ENCODE measurements around the gene ZNF606.

Gene ZNF606

DNA sequence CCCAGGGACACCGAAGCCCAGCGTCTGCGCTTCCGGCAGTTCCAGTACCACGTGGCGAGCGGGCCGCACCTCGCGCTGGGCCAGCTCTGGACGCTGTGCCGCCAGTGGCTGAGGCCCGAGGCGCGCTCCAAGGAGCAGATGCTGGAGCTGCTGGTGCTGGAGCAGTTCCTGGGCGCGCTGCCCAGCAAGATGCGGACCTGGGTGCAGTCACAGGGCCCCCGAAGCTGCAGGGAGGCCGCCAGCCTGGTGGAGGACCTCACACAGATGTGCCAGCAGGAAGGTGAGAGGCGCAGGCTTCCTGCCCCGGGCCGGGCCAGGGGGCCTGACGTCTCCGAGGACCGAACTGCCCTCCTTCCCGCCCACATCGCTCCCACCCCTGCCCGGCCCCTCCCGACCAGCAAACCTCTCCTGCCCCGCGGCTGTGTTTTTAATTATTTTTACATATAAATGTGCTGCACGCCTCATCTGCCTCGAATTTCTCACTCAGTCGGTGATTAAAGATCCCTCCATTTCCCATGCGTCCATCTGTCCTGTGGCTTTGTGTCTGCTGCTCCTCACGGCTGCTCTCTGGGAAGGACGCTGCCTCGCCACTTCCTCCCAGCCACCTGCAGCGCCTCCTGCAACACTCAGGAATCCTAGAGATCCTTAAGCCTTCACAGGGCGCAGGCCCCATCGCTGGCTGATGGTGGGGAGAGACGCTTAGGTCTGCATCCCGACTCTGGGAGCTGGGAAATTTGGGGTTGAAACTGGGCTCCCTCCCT is 35.5 kb upstream of the ZNF606 start:
- Histone ChIP-seq H3K4me1 (ENCODE audit: control insufficient read depth in 1 of 2, insufficient read depth in 1 of 2, low read depth in 1 of 2, low read length in 1 of 2) (no peaks in the 10 kb centered on the region), H3K4me3 (ENCODE audit: low read depth in 1 of 2, low read length in 1 of 2) (no peak overlapping the region), H3K27me3 (peaks cover 52% of the 10 kb centered on the region), H3K27ac (no peak overlapping the region), H3K36me3 (no peaks in the 10 kb centered on the region), H3K9me3 (peaks cover 16% of the 10 kb centered on the region)
- TF ChIP-seq, protein P1, sequence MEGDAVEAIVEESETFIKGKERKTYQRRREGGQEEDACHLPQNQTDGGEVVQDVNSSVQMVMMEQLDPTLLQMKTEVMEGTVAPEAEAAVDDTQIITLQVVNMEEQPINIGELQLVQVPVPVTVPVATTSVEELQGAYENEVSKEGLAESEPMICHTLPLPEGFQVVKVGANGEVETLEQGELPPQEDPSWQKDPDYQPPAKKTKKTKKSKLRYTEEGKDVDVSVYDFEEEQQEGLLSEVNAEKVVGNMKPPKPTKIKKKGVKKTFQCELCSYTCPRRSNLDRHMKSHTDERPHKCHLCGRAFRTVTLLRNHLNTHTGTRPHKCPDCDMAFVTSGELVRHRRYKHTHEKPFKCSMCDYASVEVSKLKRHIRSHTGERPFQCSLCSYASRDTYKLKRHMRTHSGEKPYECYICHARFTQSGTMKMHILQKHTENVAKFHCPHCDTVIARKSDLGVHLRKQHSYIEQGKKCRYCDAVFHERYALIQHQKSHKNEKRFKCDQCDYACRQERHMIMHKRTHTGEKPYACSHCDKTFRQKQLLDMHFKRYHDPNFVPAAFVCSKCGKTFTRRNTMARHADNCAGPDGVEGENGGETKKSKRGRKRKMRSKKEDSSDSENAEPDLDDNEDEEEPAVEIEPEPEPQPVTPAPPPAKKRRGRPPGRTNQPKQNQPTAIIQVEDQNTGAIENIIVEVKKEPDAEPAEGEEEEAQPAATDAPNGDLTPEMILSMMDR (IDR thresholded peaks at IDR 0.05): no peak

DNA sequence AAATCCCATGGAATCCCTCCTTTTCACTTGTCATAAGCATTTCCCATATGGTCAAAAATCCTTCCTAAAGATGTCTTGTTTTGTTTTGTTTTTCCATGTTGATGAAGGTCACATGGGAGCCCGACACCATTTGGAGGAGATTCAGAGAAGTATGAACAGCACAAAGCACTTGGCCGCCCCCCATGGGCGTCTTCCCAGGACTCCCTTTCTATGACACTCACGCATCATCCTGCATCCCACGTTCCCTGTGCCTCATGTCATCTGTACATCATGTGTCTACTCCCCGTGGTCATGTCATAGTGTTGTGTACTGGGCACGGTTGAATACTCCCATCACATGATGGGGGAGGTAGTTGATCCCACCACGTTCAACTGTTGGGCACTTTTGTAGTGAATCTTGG is 33.2 kb upstream of the ZNF606 start:
- TF ChIP-seq, protein P1 (IDR thresholded peaks at IDR 0.05): no peak
- H3K4me3 ChIP-seq (ENCODE audit: low read depth in 1 of 2, low read length in 1 of 2): no peak overlapping the region
- no peak overlapping the region for H3K27ac ChIP-seq
- H3K4me1 ChIP-seq (ENCODE audit: control insufficient read depth in 1 of 2, insufficient read depth in 1 of 2, low read depth in 1 of 2, low read length in 1 of 2): no peaks in the 10 kb centered on the region
- H3K27me3 ChIP-seq: peaks cover 56% of the 10 kb centered on the region
- H3K9me3 ChIP-seq: peaks cover 6% of the 10 kb centered on the region
- H3K36me3 ChIP-seq: no peaks in the 10 kb centered on the region

DNA sequence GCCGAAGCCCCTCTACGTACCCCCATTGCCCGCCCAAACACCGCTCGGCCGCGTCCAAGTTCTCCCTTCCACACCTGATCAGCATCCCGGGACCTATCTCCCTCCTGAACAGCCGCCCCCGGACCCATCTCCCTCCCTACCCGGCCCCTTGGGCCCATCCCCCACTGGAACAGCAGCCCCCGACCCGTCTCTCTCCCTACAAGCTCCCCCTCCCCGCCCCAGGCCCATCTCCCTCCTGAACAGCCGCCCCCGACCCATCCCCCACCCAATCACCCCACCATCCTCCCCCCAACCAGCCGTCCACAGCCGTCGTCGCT is 31.8 kb upstream of the ZNF606 start:
- Histone ChIP-seq H3K4me3 (ENCODE audit: low read depth in 1 of 2, low read length in 1 of 2) (no peak overlapping the region), H3K4me1 (ENCODE audit: control insufficient read depth in 1 of 2, insufficient read depth in 1 of 2, low read depth in 1 of 2, low read length in 1 of 2) (no peaks in the 10 kb centered on the region), H3K9me3 (peaks cover 6% of the 10 kb centered on the region), H3K27me3 (peaks cover 56% of the 10 kb centered on the region), H3K36me3 (no peaks in the 10 kb centered on the region), H3K27ac (no peak overlapping the region)
- TF ChIP-seq, protein P1 (IDR thresholded peaks at IDR 0.05): no peak

DNA sequence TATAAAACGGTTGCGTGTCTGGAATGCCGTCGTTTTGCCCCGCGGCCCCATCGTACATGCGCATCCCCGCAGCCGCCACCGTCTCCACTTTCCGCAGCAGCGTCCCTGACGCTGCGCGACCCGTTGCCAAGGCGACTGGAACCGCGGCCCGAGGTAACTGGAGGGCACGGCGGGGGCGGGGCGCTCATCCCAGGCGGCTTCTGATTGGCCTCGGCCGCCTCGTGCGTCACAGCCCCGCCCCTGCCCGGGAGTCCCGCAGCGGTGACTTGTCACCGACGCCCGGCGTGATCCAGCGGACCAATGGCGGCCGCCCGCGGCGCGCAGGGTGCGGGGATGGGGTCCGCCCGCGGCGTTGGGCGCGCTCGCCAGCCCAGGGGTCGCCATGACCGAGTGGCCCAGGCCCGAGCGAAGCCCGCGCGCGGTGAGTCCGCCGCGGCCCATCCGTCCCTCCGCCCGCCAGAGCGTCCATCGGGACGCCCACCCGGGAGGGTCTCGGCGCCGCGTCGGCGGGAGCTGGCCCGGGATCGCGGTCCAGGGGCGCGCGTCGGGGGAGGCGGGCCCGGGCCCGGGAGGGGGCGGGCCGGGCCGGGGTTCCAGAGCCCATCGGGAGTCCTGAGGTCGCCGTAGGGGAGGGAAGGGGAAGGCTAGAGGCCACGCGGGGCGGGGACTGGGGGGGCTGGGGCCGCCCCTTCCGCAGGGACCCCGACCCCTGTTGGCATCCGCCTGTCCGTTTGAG is 31.3 kb upstream of the ZNF606 start, which contains the start of gene ZSCAN1:
TSS of gene ZSCAN1 (plus strand) at position 285 of the 736 bp plus-strand sequence. CDS start 3,812 bp downstream, outside the sequence.
- Histone ChIP-seq H3K27ac (no peak within 1 kb of the TSS), H3K4me1 (ENCODE audit: control insufficient read depth in 1 of 2, insufficient read depth in 1 of 2, low read depth in 1 of 2, low read length in 1 of 2) (no peaks in the 10 kb centered on the region), H3K27me3 (peaks cover 56% of the 10 kb centered on the region), H3K4me3 (ENCODE audit: low read depth in 1 of 2, low read length in 1 of 2) (no peak within 1 kb of the TSS), H3K36me3 (no peaks in the 10 kb centered on the region), H3K9me3 (peaks cover 6% of the 10 kb centered on the region)
- TF ChIP-seq, protein P1 (IDR thresholded peaks at IDR 0.05): no peak

DNA sequence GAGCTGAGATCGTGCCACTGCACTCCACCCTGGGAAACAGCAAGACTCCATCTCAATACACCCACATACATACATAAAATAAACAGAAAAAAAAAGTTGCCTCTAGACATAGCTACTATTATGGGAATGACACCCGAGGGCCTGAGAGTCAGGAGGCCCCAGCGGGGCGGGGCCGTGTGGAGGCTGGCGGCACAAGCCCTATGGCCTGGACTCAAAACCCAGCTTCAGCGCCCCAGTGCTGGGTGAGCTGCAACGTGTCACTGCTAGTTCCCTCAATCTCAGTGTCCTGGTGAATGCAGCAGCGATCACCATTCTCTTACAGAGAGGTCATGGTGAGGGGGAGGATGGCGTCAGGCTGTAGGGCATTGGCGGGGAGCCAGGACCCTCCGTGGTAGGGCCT is 22.0 kb upstream of the ZNF606 start:
- Histone ChIP-seq H3K27me3 (no peaks in the 10 kb centered on the region), H3K36me3 (no peaks in the 10 kb centered on the region), H3K4me3 (ENCODE audit: low read depth in 1 of 2, low read length in 1 of 2) (no peak overlapping the region), H3K4me1 (ENCODE audit: control insufficient read depth in 1 of 2, insufficient read depth in 1 of 2, low read depth in 1 of 2, low read length in 1 of 2) (no peaks in the 10 kb centered on the region), H3K27ac (no peak overlapping the region), H3K9me3 (no peaks in the 10 kb centered on the region)
- TF ChIP-seq, protein P1 (IDR thresholded peaks at IDR 0.05): no peak

Measured in neutrophil (primary cell).